Left lung (tissue), 10 donors: ENCODE results near the gene LPCAT1. TPM values are rescaled to one million over a fixed set of nuclear protein-coding genes. Genes with fewer than 3 reads are reported as not detected.

Experiments
- ATAC-seq: fragments of 200-7000 bp; cut with Tn5 transposase; one replicate; pipeline ENCODE4 v1.9.1; 2020; ENCODE audit warnings: moderate library complexity
- DNase-seq, 4 donors: peaks; one replicate each; pipeline ENCODE4 v3.0.0-alpha.2; 2013 to 2020
- H3K27ac ChIP-seq, 2 donors: fragments of 200-600 bp; sonication (generic) in 1 of 2; one replicate each; pipeline versions ENCODE4 v1.5.0 to v1.8.0; 2020 to 2021
- H3K27me3 ChIP-seq, 2 donors: fragments of 200-600 bp; sonication (generic) in 1 of 2; one replicate each; pipeline versions ENCODE4 v1.5.0 to v1.8.0; 2020 to 2021
- H3K36me3 ChIP-seq, 2 donors: fragments of 200-600 bp; sonication (generic) in 1 of 2; one replicate each; pipeline versions ENCODE4 v1.5.0 to v1.8.0; 2020 to 2021
- H3K4me1 ChIP-seq, 2 donors: fragments of 200-600 bp; one replicate each; pipeline ENCODE4 v1.8.0; 2021
- H3K4me3 ChIP-seq, 2 donors: fragments of 200-600 bp; sonication (generic) in 1 of 2; one replicate each; pipeline versions ENCODE4 v1.5.0 to v1.8.0; 2020 to 2021; ENCODE audit warnings: mild to moderate bottlenecking in 1 of 2
- H3K9me3 ChIP-seq, 2 donors: fragments of 200-600 bp; sonication (generic) in 1 of 2; one replicate each; pipeline versions ENCODE4 v1.5.0 to v1.8.0; 2020 to 2021
- intact Hi-C, 2 donors: fragments of 100-400 bp; cut with DNase I; formaldehyde crosslinking; loops; one replicate each; pipeline versions ENCODE4 v1.11.2 to v1.14.2; 2022
- polyA plus RNA-seq, 6 donors: library from polyadenylated mRNA; unstranded; fragments of 120-200 nt; gene quantifications; one replicate each; pipeline ENCODE4 v1.2.1, GENCODE V29; 2013; ENCODE audit not compliant: insufficient read length in 6 of 6
- total RNA-seq, 2 donors: library from RNA; stranded (reverse); fragmentation: NEBNext Ultra II Directional; extraction: Animal tissue kit (Norgen Biotek cat#: 25700); gene quantifications; one replicate each; pipeline ENCODE4 v1.2.1, GENCODE V29; 2021
- TF ChIP-seq, protein P1 (sequence below), 2 donors: fragments of 200-600 bp; sonication (generic) in 1 of 2; IDR thresholded peaks; one replicate each; pipeline versions ENCODE4 v1.5.0 to v1.8.0; 2021; ENCODE audit warnings: antibody characterized with exemption in 2 of 2
- donor health status: DM: no; HTN: yes; CAD: no.
- donor health status: DM: no; HTN: no; CAD: no.

Gene LPCAT1
- total and polyA plus RNA-seq, 8 donors = 106 to 751 (median 148) TPM

DNA sequence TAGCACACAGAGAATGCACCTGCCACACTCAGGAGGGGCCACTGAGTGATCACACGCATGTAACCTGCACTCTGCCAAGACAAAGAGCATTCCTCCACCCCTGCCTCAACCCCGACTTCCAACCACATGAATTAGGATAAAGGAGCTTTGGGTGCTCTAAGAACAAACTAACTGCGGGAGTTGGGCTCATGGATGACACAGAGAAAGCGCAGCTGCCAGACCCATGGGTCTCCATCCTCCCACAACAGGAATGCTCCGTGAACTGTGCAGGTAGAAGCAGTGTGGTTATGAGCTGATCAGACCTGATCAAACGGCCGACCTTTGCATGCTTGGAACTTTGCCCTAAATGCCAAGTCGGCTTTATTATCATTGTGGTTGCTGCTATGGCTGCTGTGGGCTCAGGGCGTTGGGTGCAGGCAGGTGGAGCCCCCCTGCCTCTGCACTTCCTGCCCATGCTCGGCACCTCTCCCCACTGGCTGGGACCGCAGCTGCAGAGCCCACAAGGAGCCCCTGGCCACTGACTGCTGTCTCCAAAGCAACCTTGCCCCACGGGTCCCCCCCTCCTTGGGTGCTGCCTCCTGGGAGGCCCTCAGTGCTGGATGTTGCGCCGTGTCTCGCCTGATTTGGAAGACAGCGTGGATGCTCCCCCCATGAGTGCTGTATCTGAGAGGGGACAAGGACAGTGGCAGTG, 75.9 kb downstream of the LPCAT1 start:
- DNase-seq (peak in 2 of 4 donors; percentile 14 to 62), ATAC-seq (no peak)
- peaks cover 38 to 68% of the 10 kb centered on the region in 2 donors for H3K27me3 ChIP-seq
- no peak overlapping the region for H3K27ac ChIP-seq
- H3K4me3 ChIP-seq = no peak overlapping the region
- intact Hi-C loops = no loop called here
- peaks cover 4 to 15% of the 10 kb centered on the region in 2 donors for H3K4me1 ChIP-seq
- TF ChIP-seq, protein P1, sequence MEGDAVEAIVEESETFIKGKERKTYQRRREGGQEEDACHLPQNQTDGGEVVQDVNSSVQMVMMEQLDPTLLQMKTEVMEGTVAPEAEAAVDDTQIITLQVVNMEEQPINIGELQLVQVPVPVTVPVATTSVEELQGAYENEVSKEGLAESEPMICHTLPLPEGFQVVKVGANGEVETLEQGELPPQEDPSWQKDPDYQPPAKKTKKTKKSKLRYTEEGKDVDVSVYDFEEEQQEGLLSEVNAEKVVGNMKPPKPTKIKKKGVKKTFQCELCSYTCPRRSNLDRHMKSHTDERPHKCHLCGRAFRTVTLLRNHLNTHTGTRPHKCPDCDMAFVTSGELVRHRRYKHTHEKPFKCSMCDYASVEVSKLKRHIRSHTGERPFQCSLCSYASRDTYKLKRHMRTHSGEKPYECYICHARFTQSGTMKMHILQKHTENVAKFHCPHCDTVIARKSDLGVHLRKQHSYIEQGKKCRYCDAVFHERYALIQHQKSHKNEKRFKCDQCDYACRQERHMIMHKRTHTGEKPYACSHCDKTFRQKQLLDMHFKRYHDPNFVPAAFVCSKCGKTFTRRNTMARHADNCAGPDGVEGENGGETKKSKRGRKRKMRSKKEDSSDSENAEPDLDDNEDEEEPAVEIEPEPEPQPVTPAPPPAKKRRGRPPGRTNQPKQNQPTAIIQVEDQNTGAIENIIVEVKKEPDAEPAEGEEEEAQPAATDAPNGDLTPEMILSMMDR (IDR thresholded peaks at IDR 0.05) = no peak
- H3K36me3 ChIP-seq = no peaks in the 10 kb centered on the region
- peaks cover 0 to 7% of the 10 kb centered on the region in 2 donors for H3K9me3 ChIP-seq

DNA sequence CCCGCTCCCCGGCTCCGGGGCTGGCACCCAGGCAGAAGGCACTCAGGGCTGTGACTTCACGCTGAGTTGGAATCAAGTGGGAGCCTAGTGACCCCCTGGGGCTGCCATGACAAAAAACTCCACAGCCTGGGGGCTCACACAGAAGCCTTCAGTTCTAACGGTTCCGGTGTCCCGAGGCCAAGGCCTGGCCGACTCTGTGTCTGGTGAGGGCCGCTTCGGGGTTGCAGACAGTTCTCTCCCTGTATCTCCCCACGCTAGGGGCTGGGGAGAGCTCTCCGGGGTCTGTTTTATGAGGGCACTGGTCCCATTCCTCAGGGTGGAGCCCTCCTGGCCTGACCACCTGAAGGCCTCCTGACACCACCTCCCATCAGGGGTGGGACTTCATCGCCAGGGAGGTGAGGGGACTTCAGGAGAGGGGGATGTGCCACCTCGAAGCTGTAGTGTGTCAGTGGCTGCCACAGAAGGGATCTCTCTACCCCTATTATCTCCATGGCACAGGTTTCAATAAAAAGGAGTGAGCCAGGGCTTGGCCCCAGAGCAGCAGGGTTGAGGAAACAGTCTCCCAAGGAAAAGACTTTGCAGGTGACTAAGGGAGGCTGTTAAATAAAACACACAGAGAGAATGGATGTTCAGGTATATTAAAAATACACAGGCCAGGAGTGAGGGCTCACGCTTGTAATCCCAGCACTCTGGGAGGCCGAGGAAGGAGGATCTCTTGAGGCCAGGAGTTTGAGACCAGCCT, 77.0 kb downstream of the LPCAT1 start:
- peaks cover 38 to 79% of the 10 kb centered on the region in 2 donors for H3K27me3 ChIP-seq
- intact Hi-C loops = no loop called here

DNA sequence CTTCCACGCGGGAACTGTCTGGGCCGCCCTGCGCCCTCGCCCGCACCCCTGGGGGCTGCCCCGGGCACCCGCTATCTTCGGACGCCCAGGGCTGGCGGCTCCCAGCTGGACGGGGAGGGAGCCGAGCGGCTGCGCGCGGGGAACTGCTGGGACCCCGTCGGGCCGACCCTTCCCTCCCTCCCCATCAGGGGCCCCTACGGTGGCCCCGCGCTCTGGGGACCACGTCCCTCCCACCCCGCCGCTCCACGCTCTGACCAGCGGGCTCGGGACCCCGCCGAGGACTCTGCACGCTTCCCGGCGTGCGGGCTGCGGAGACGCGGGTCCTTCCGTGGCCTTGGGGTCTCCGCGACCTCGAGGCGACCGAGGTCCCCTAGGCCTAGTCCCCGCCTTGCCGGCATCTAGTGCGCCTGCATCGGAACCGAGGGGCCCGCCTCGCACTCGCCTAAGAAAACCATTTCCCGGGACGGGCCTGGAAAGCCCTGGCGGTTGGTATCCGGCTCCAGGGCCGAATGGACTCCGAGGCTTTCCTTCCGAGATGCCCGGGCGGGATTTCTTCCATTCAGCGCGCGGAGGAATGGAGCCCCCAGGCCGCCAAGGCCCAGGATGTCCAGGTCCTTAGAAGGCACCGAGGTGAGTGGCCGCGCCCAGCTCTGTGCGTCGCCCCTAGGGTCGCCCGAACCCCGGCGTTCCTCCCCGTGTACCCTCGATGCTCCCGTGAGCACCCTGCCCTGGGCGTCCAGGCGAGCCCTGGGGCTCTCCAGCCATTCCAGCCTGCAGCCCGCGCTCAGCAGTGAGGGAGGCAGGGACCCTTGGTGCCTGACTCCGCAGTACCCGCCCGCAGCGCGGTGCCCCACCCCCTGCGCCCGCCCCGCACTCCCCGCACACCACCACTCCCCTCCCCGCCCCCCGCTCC, 77.8 kb downstream of the LPCAT1 start:
- peaks cover 4 to 15% of the 10 kb centered on the region in 2 donors for H3K4me1 ChIP-seq
- DNase-seq (peak in 2 of 4 donors; percentile 27 to 71), ATAC-seq (peak; percentile 33)
- intact Hi-C loops = no loop called here
- H3K27ac ChIP-seq = no peak overlapping the region
- H3K36me3 ChIP-seq = no peaks in the 10 kb centered on the region
- peaks cover 38 to 87% of the 10 kb centered on the region in 2 donors for H3K27me3 ChIP-seq
- no peaks in the 10 kb centered on the region for H3K9me3 ChIP-seq
- TF ChIP-seq, protein P1 (IDR thresholded peaks at IDR 0.05) = no peak
- H3K4me3 ChIP-seq = no peak overlapping the region

More for the DNA sequence above, 77.0 kb downstream of the LPCAT1 start:
- Histone ChIP-seq H3K36me3 (no peaks in the 10 kb centered on the region), H3K27ac (no peak overlapping the region), H3K4me3 (no peak overlapping the region), H3K9me3 (no peaks in the 10 kb centered on the region), H3K4me1 (peaks cover 4 to 15% of the 10 kb centered on the region in 2 donors)
- DNase-seq = peak in 1 of 4 donors; percentile 13
- no peak for ATAC-seq
- TF ChIP-seq, protein P1 (IDR thresholded peaks at IDR 0.05) = no peak

DNA sequence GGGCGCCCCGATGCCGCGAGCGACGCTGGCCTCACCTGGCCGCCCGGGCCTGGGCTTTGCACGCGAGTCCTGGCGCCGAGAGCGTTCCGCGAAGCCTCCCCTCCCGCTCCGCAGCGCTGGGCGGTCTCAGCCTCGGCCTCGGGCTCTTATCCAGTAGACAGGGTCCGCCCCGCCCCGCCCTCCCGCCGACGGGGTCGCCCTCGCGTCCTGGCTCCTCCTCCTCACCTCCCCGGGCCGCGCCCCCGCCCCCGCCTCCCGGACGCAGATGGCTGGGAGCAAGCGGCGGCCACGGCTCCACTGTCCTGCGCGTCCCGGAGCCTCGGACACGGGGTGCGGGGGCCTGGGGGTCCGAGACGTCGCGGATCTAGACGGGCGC, 78.5 kb downstream of the LPCAT1 start, which contains the start of gene SLC6A3:
Gene SLC6A3, minus strand, starts transcription at position 128 of the 376 bp plus-strand sequence. CDS start 2,243 bp downstream, outside the sequence.
- Histone ChIP-seq H3K4me1 (peaks cover 4 to 15% of the 10 kb centered on the region in 2 donors), H3K27me3 (peaks cover 38 to 91% of the 10 kb centered on the region in 2 donors), H3K9me3 (no peaks in the 10 kb centered on the region), H3K4me3 (no peak within 1 kb of the TSS), H3K27ac (no peak within 1 kb of the TSS), H3K36me3 (no peaks in the 10 kb centered on the region)
- TF ChIP-seq, protein P1 (IDR thresholded peaks at IDR 0.05) = no peak
- ATAC-seq = peak; percentile 86
- DNase-seq = peak; percentile 59 to 82 (median 75)
- intact Hi-C loops = no loop called here
